IMR-90 (cell line): Measurements from ENCODE around the gene CAPN7. TPM values are rescaled to one million over a fixed set of nuclear protein-coding genes. Genes with fewer than 3 reads are reported as not detected.

Experiments
- ATAC-seq: fragments of 200-7000 bp; cut with Tn5 transposase; 2 replicates; pipeline ENCODE4 v1.9.1; 2020; ENCODE audit warnings: low read depth, mild to moderate bottlenecking, moderate library complexity
- BruUV-seq: library from RNA; stranded (reverse); fragments of 400-500 nt; replicated peaks from 2 replicates; lab custom pipeline; 2021; lab: Mats Ljungman, UMichigan
- CTCF ChIA-PET: fragments of 300-600 bp; formaldehyde crosslinking; extraction: SDS; loops from one replicate; lab custom pipeline; 2021; ENCODE audit warnings: antibody characterized with exemption; lab: Yijun Ruan, JAX
- POLR2A ChIA-PET: fragments of 300-600 bp; sonication (Branson Sonifier 250); formaldehyde crosslinking; loops from one replicate; lab custom pipeline; 2022; ENCODE audit warnings: antibody characterized with exemption; ENCODE audit not compliant: unreplicated experiment; lab: Charles Lee
- DNase-seq: peaks from one replicate; pipeline ENCODE4 v3.0.0; 2013
- H2AFZ ChIP-seq: replicated peaks from 2 replicates; pipeline ENCODE3; 2013; ENCODE audit warnings: low read length, mild to moderate bottlenecking; ENCODE audit not compliant: poor library complexity
- H2AK5ac ChIP-seq: 2 replicates; pipeline ENCODE4 v1.6.1; 2013; ENCODE audit warnings: low read depth, low read length, inconsistent platforms
- H2AK9ac ChIP-seq: replicated peaks from 2 replicates; pipeline ENCODE3; 2013; ENCODE audit warnings: mild to moderate bottlenecking, low read depth, low read length, moderate library complexity; ENCODE audit not compliant: poor library complexity
- H2BK120ac ChIP-seq: 2 replicates; pipeline ENCODE4 v1.6.1; 2013; ENCODE audit warnings: low read depth, low read length, inconsistent platforms
- H2BK15ac ChIP-seq: 3 replicates; pipeline ENCODE4 v1.6.1; 2013; ENCODE audit warnings: low read depth, low read length, inconsistent platforms
- H2BK20ac ChIP-seq: 2 replicates; pipeline ENCODE4 v1.6.1; 2013; ENCODE audit warnings: low read depth, mild to moderate bottlenecking, inconsistent platforms, low read length, moderate library complexity
- H2BK5ac ChIP-seq: 2 replicates; pipeline ENCODE4 v1.6.1; 2013; ENCODE audit warnings: mild to moderate bottlenecking, low read depth, low read length, inconsistent platforms; ENCODE audit not compliant: poor library complexity, severe bottlenecking
- H3K14ac ChIP-seq: replicated peaks from 2 replicates; pipeline ENCODE4 v1.6.1; 2013; ENCODE audit warnings: low read depth, low read length, inconsistent platforms
- H3K18ac ChIP-seq: 2 replicates; pipeline ENCODE4 v1.6.1; 2013; ENCODE audit warnings: low read depth, low read length, control low read depth
- H3K23ac ChIP-seq: 2 replicates; pipeline ENCODE4 v1.6.1; 2013; ENCODE audit warnings: low read depth, low read length, inconsistent platforms
- H3K27ac ChIP-seq: 2 replicates; pipeline ENCODE4 v1.5.1; 2013; ENCODE audit warnings: mild to moderate bottlenecking, control low read depth, low read length; ENCODE audit not compliant: insufficient read depth
- H3K27me3 ChIP-seq: 2 replicates; pipeline ENCODE4 v1.6.1; 2013; ENCODE audit warnings: low read length; ENCODE audit not compliant: control insufficient read depth, insufficient read depth
- H3K36me3 ChIP-seq: 2 replicates; pipeline ENCODE4 v1.6.1; 2013; ENCODE audit warnings: low read length, mixed read lengths; ENCODE audit not compliant: control insufficient read depth, insufficient read depth
- H3K4ac ChIP-seq: 2 replicates; pipeline ENCODE4 v1.6.1; 2013; ENCODE audit warnings: low read depth, low read length, inconsistent platforms
- H3K4me1 ChIP-seq: 2 replicates; pipeline ENCODE4 v1.6.1; 2013; ENCODE audit warnings: low read length, mixed read lengths; ENCODE audit not compliant: control insufficient read depth, insufficient read depth
- H3K4me2 ChIP-seq: 2 replicates; pipeline ENCODE4 v1.6.1; 2013; ENCODE audit warnings: low read depth, mild to moderate bottlenecking, control low read depth, low read length, moderate library complexity
- H3K4me3 ChIP-seq: 2 replicates; pipeline ENCODE4 v1.5.1; 2013; ENCODE audit warnings: low read depth, mild to moderate bottlenecking, control low read depth, low read length, moderate library complexity; ENCODE audit not compliant: insufficient read depth
- H3K56ac ChIP-seq: 2 replicates; pipeline ENCODE4 v1.6.1; 2013; ENCODE audit warnings: low read length, inconsistent platforms; ENCODE audit not compliant: insufficient read depth; ENCODE audit errors: extremely low read depth
- H3K79me1 ChIP-seq, 2 experiments: 2 replicates each; pipeline ENCODE4 v1.6.1; 2013; ENCODE audit warnings: low read length in 2 of 2, inconsistent platforms in 1 of 2, low read depth in 1 of 2
- H3K9ac ChIP-seq: 2 replicates; pipeline ENCODE4 v1.6.1; 2013; ENCODE audit warnings: low read depth, low read length, control low read depth
- H3K9me1 ChIP-seq: 2 replicates; pipeline ENCODE4 v1.6.1; 2013; ENCODE audit warnings: low read length, inconsistent platforms; ENCODE audit not compliant: insufficient read depth
- H3K9me3 ChIP-seq: 2 replicates; pipeline ENCODE4 v1.6.1; 2013; ENCODE audit warnings: low read length; ENCODE audit not compliant: control insufficient read depth, insufficient read depth
- H4K20me1 ChIP-seq: 2 replicates; pipeline ENCODE4 v1.6.1; 2013; ENCODE audit warnings: low read length, inconsistent platforms; ENCODE audit not compliant: insufficient read depth
- H4K5ac ChIP-seq: 2 replicates; pipeline ENCODE4 v1.6.1; 2013; ENCODE audit warnings: mild to moderate bottlenecking, low read depth, low read length, control low read depth
- H4K8ac ChIP-seq, 2 experiments: 2 replicates each; pipeline ENCODE4 v1.6.1; 2013; ENCODE audit warnings: low read depth in 2 of 2, low read length in 2 of 2, control low read depth in 1 of 2, inconsistent platforms in 1 of 2
- H4K91ac ChIP-seq: 2 replicates; pipeline ENCODE4 v1.6.1; 2013; ENCODE audit warnings: low read depth, low read length, inconsistent platforms; ENCODE audit not compliant: insufficient read depth
- BHLHE40 ChIP-seq: fragments of 150-350 bp; IDR thresholded peaks from 2 replicates; pipeline ENCODE4 v1.6.1; 2016; ENCODE audit warnings: mild to moderate bottlenecking, low read depth, low read length
- CEBPB ChIP-seq: IDR thresholded peaks from 2 replicates; pipeline ENCODE4 v1.6.1; 2012; ENCODE audit warnings: low read depth, low read length, improper control_type of control experiment
- CHD1 ChIP-seq: IDR thresholded peaks from 2 replicates; pipeline ENCODE4 v1.6.1; 2012; ENCODE audit warnings: low read depth, low read length, improper control_type of control experiment
- CTCF ChIP-seq: conservative IDR thresholded peaks from 2 replicates; pipeline ENCODE4 v1.5.1; 2012; ENCODE audit warnings: mild to moderate bottlenecking, low read depth, low read length, improper control_type of control experiment
- ELK1 ChIP-seq: fragments of 150-350 bp; IDR thresholded peaks from 2 replicates; pipeline ENCODE4 v1.6.1; 2016; ENCODE audit warnings: low read depth, mild to moderate bottlenecking, low read length, moderate library complexity, borderline replicate concordance
- FOS ChIP-seq: fragments of 150-350 bp; IDR thresholded peaks from 2 replicates; pipeline ENCODE4 v1.6.1; 2016; ENCODE audit warnings: low read depth, low read length
- MAFK ChIP-seq: IDR thresholded peaks from 2 replicates; pipeline ENCODE4 v1.6.1; 2012; ENCODE audit warnings: low read depth, low read length, improper control_type of control experiment
- MAZ ChIP-seq: IDR thresholded peaks from 2 replicates; pipeline ENCODE4 v1.6.1; 2012; ENCODE audit warnings: low read depth, mild to moderate bottlenecking, low read length, improper control_type of control experiment, moderate library complexity, borderline replicate concordance
- MXI1 ChIP-seq: IDR thresholded peaks from 2 replicates; pipeline ENCODE4 v1.6.1; 2012; ENCODE audit warnings: low read depth, mild to moderate bottlenecking, low read length, moderate library complexity, borderline replicate concordance
- NFE2L2 ChIP-seq: fragments of 150-350 bp; IDR thresholded peaks from 2 replicates; pipeline ENCODE4 v1.6.1; 2016; ENCODE audit warnings: low read depth, mild to moderate bottlenecking, low read length
- POLR2A ChIP-seq: IDR thresholded peaks from 2 replicates; pipeline ENCODE4 v1.6.1; 2012; ENCODE audit warnings: mild to moderate bottlenecking, low read depth, low read length
- RAD21 ChIP-seq: IDR thresholded peaks from 2 replicates; pipeline ENCODE4 v1.6.1; 2012; ENCODE audit warnings: low read length, improper control_type of control experiment
- RCOR1 ChIP-seq: IDR thresholded peaks from 2 replicates; pipeline ENCODE4 v1.6.1; 2012; ENCODE audit warnings: mild to moderate bottlenecking, low read length, improper control_type of control experiment; ENCODE audit not compliant: insufficient replicate concordance
- RFX5 ChIP-seq: IDR thresholded peaks from 2 replicates; pipeline ENCODE4 v1.8.0; 2012; ENCODE audit warnings: low read depth, mild to moderate bottlenecking, low read length, moderate library complexity
- SMC3 ChIP-seq: fragments of 150-350 bp; IDR thresholded peaks from 2 replicates; pipeline ENCODE4 v1.6.1; 2016; ENCODE audit warnings: low read depth, mild to moderate bottlenecking, antibody characterized with exemption, low read length, moderate library complexity
- USF2 ChIP-seq: fragments of 150-350 bp; IDR thresholded peaks from 2 replicates; pipeline ENCODE4 v1.6.1; 2017; ENCODE audit warnings: mild to moderate bottlenecking, antibody characterized with exemption, low read length, low read depth
- WGBS, 2 experiments: methylation state at CpG; one replicate each; pipeline versions ENCODE4 v1.1.5 to v1.1.7; 2013; ENCODE audit warnings: missing lambda C conversion rate in 2 of 2; ENCODE audit not compliant: insufficient read length in 1 of 2; ENCODE audit errors: extremely low coverage in 2 of 2; 5-methylcytosine and 5-hydroxymethylcytosine counted together
- dilution Hi-C: fragments of 300-500 bp; cut with HindIII; formaldehyde crosslinking; loops from one replicate; pipeline ENCODE4 v1.14.3; 2018; ENCODE audit warnings: low sequenced_read_pairs; ENCODE audit not compliant: unreplicated experiment
- in situ Hi-C: fragments of 300-500 bp; cut with MboI; formaldehyde crosslinking; loops from 3 replicates; pipeline ENCODE4 v1.14.3; 2019; ENCODE audit warnings: low sequenced_read_pairs, inconsistent platforms, mixed read lengths
- intact Hi-C: fragments of 100-400 bp; cut with micrococcal nuclease; formaldehyde crosslinking; loops from 2 replicates; pipeline ENCODE4 v1.10.0; 2022
- polyA plus RNA-seq, 3 experiments: library from polyadenylated mRNA; depleted of rRNA; stranded (reverse); fragments of >200 nt; gene quantifications; 2 replicates each; pipeline ENCODE4 v1.2.3, GENCODE V29; 2012; ENCODE audit warnings: low replicate concordance in 1 of 3
- total RNA-seq: library from RNA; depleted of rRNA; stranded (reverse); fragments of >200 nt; gene quantifications from 2 replicates; pipeline ENCODE4 v1.2.3, GENCODE V29; 2012

Gene CAPN7
- total and polyA plus RNA-seq, 2 of the 4 experiments (the other 2 are of a cell fraction) = 14.5 to 21.3 TPM

- Histone ChIP-seq H4K5ac (no peak overlapping the region), H2BK20ac (no peak overlapping the region), H3K4me3 (no peak overlapping the region), H3K14ac (no peak overlapping the region), H3K9ac (no peak overlapping the region), H3K4me2 (no peak overlapping the region), H2BK120ac (no peak overlapping the region), H2AFZ (no peak overlapping the region), H3K9me3 (peaks cover 3% of the 10 kb centered on the region; the same call in 1 of the 2 replicates), H3K9me1 (no peaks in the 10 kb centered on the region), H2BK5ac (no peak overlapping the region), H3K79me1 (no peaks in the 10 kb centered on the region), H3K27ac (no peak overlapping the region), H3K27me3 (peaks cover 41% of the 10 kb centered on the region), H3K4ac (no peak overlapping the region), H3K18ac (no peak overlapping the region), H4K91ac (no peak overlapping the region), H4K8ac (no peak overlapping the region), H4K20me1 (no peaks in the 10 kb centered on the region), H3K36me3 (no peaks in the 10 kb centered on the region), H2AK9ac (no peak overlapping the region), H3K56ac (no peak overlapping the region), H3K23ac (no peak overlapping the region), H2AK5ac (no peak overlapping the region), H2BK15ac (no peak overlapping the region), H3K4me1 (no peaks in the 10 kb centered on the region)
- DNase-seq = no peak
- BruUV-seq = no TSS peak
- intact Hi-C loops (no loop called here), in situ Hi-C loops (no loop called here), dilution Hi-C loops (no loop called here)
- no CpG with 5 or more reads among the region's 1 CpG for WGBS, 2 experiments
- CTCF ChIA-PET = interaction anchor here (0.8 kb wide), 1 partner anchor 28 kb away, joined by 3 read pairs; no protein-coding TSS in a partner anchor
- ATAC-seq = no peak
- POLR2A ChIA-PET = no interaction called here
- TF ChIP-seq CTCF (no peak), ELK1 (no peak), USF2 (no peak), POLR2A (no peak), MAZ (no peak), MXI1 (no peak), SMC3 (no peak), RAD21 (no peak), MAFK (no peak), BHLHE40 (no peak), CHD1 (no peak), FOS (no peak), NFE2L2 (no peak), RCOR1 (no peak), RFX5 (no peak), CEBPB (no peak)
Measured at GRCh38 chr3:15175605-15176004, 30.4 kb upstream of the CAPN7 start.
